Neural progenitor cell (in vitro differentiated cells): ENCODE data around the gene SLBP. TPM values are rescaled to one million over a fixed set of nuclear protein-coding genes. Genes with fewer than 3 reads are reported as not detected.

Experiments
- DNase-seq: peaks from one replicate; pipeline ENCODE4 v3.0.0-alpha.2; 2016; ENCODE audit warnings: low spot score
- H2AFZ ChIP-seq: fragments of 200-600 bp; sonication (generic); replicated peaks from 2 replicates; pipeline ENCODE4 v1.6.1; 2016; ENCODE audit warnings: antibody characterized with exemption
- H3F3A ChIP-seq: fragments of 200-600 bp; sonication (generic); 2 replicates; pipeline ENCODE4 v1.6.1; 2016; ENCODE audit warnings: antibody characterized with exemption, low read depth
- H3K27ac ChIP-seq: fragments of 200-600 bp; sonication (generic); 2 replicates; pipeline ENCODE4 v1.5.1; 2016; ENCODE audit warnings: mild to moderate bottlenecking
- H3K27me3 ChIP-seq: fragments of 200-600 bp; sonication (generic); 2 replicates; pipeline ENCODE4 v1.6.1; 2016; ENCODE audit warnings: mild to moderate bottlenecking, moderate library complexity
- H3K36me3 ChIP-seq: fragments of 200-600 bp; sonication (generic); 2 replicates; pipeline ENCODE4 v1.5.1; 2016
- H3K4me1 ChIP-seq: fragments of 200-600 bp; sonication (generic); 2 replicates; pipeline ENCODE4 v1.6.1; 2016; ENCODE audit warnings: mixed run types
- H3K4me2 ChIP-seq: fragments of 200-600 bp; sonication (generic); 2 replicates; pipeline ENCODE4 v1.6.1; 2016
- H3K4me3 ChIP-seq: fragments of 200-600 bp; sonication (generic); 2 replicates; pipeline ENCODE4 v1.5.1; 2016
- H3K79me2 ChIP-seq: fragments of 200-600 bp; sonication (generic); 2 replicates; pipeline ENCODE4 v1.6.1; 2016; ENCODE audit warnings: low read depth
- H3K9ac ChIP-seq: fragments of 200-600 bp; sonication (generic); 2 replicates; pipeline ENCODE4 v1.6.1; 2016
- H3K9me3 ChIP-seq: fragments of 200-600 bp; sonication (generic); 2 replicates; pipeline ENCODE4 v1.5.1; 2016; ENCODE audit warnings: low read depth
- H4K20me1 ChIP-seq: fragments of 200-600 bp; sonication (generic); 2 replicates; pipeline ENCODE4 v1.6.1; 2016; ENCODE audit warnings: low read depth
- H3K27ac Mint-ChIP-seq: 3 replicates; pipeline ENCODE4 v1.8.0; 2021; ENCODE audit warnings: mixed read lengths
- H3K27me3 Mint-ChIP-seq: 2 replicates; pipeline ENCODE4 v1.8.0; 2022; ENCODE audit warnings: low read depth, mild to moderate bottlenecking, inconsistent platforms, moderate library complexity, mixed read lengths; ENCODE audit not compliant: insufficient read depth
- H3K36me3 Mint-ChIP-seq: 3 replicates; pipeline ENCODE4 v1.8.0; 2021; ENCODE audit warnings: mixed read lengths
- H3K4me1 Mint-ChIP-seq: 3 replicates; pipeline ENCODE4 v1.8.0; 2021; ENCODE audit warnings: mixed read lengths
- H3K4me3 Mint-ChIP-seq: 3 replicates; pipeline ENCODE4 v1.8.0; 2021; ENCODE audit warnings: mild to moderate bottlenecking, moderate library complexity, mixed read lengths
- H3K9me3 Mint-ChIP-seq: 3 replicates; pipeline ENCODE4 v1.8.0; 2020; ENCODE audit warnings: mixed read lengths
- CTCF ChIP-seq: fragments of 200-600 bp; sonication (generic); IDR thresholded peaks from 2 replicates; pipeline ENCODE4 v1.5.1; 2017; ENCODE audit warnings: antibody characterized with exemption, mild to moderate bottlenecking
- EZH2 ChIP-seq: fragments of 200-600 bp; sonication (generic); IDR thresholded peaks from 2 replicates; pipeline ENCODE4 v1.6.1; 2017; ENCODE audit warnings: antibody characterized with exemption, mild to moderate bottlenecking, moderate library complexity
- EZH2phosphoT487 ChIP-seq: fragments of 200-600 bp; sonication (generic); IDR thresholded peaks from 2 replicates; pipeline ENCODE4 v1.6.1; 2017; ENCODE audit warnings: antibody characterized with exemption
- total RNA-seq: library from RNA; depleted of rRNA; stranded (reverse); fragments of >200 nt; gene quantifications from 2 replicates; pipeline ENCODE4 v1.2.3, GENCODE V29; 2015; ENCODE audit warnings: low replicate concordance

The SLBP gene
- total RNA-seq, 1 donor from 2014 or later, result 119 TPM

- Histone ChIP-seq H4K20me1 (peaks cover 70% of the 10 kb centered on the region), H3K4me1 (peaks cover 21% of the 10 kb centered on the region), H3K27me3 (no peaks in the 10 kb centered on the region), H3K36me3 (no peaks in the 10 kb centered on the region), H3K27ac (no peak overlapping the region), H3K4me3 (peak overlapping the region; percentile 95), H3K79me2 (peaks cover 66% of the 10 kb centered on the region), H3K9ac (peak overlapping the region; percentile 88), H3F3A (peaks cover 62% of the 10 kb centered on the region), H2AFZ (no peak overlapping the region), H3K9me3 (no peaks in the 10 kb centered on the region), H3K4me2 (peak overlapping the region; percentile 95)
- Mint-ChIP-seq H3K4me1 (peaks cover 36% of the 10 kb centered on the region), H3K36me3 (peaks cover 16% of the 10 kb centered on the region), H3K9me3 (no peaks in the 10 kb centered on the region), H3K27me3 (peaks cover 2% of the 10 kb centered on the region), H3K27ac (peak overlapping the region; percentile 92), H3K4me3 (peak overlapping the region; percentile 98)
- no peak for DNase-seq
- TF ChIP-seq CTCF, result no peak
Observed at GRCh38 chr4:1722551-1723118, 10.5 kb upstream of the SLBP start.

DNA sequence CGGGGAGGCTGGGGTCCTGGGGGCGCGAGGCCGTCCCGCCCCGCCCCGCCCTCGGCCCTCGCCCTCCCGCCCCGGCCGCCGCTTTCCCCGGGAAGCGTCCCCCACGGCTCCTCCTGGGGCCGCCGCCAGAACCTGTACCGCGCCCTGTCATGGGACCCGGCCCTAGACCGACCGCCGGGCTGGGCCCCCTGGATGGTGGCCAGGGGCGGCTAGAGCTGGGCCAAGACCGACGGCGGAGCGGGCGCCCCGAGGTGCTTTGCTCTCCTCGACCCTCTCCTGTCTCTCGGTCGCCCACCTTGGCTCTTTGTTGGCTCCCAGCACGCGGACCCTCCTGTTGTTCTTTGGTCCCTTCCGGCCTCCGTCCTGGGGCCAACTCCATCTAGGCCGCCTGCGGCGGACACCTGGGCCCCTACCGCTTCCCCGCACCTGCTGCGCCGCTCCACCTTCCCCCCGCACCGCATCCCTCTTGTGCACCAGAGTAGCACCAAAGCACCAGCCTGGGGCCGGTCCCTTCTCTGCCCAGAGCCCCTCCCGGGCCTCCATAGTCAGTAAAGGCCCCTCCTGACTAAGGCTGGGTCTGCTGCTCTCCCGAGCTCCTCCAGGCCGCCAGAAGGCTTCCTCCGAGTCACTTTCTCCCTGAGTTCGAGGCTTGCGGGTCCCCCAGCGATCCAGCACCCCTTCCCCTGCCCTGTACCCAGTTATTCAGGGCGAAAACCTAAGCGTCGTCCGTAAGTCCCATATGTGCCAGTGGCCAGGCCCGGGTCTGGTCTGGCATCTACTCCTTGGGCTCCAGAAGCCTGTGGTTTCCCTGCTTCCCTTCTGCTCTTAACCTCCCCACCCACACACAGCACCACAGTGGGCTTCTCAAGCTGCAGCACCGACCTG lies 9.8 kb upstream of the SLBP start:
- TF ChIP-seq CTCF (no peak), EZH2phosphoT487 (no peak), EZH2 (no peak)
- Histone ChIP-seq H3K27me3 (no peaks in the 10 kb centered on the region), H4K20me1 (peaks cover 65% of the 10 kb centered on the region), H3K9me3 (no peaks in the 10 kb centered on the region), H3K4me1 (peaks cover 21% of the 10 kb centered on the region), H3K4me2 (peak overlapping the region; percentile 95), H3K79me2 (peaks cover 58% of the 10 kb centered on the region), H3K9ac (peak overlapping the region; percentile 88), H3K36me3 (no peaks in the 10 kb centered on the region), H2AFZ (no peak overlapping the region), H3K4me3 (peak overlapping the region; percentile 95), H3F3A (peaks cover 55% of the 10 kb centered on the region), H3K27ac (no peak overlapping the region)
- Mint-ChIP-seq H3K4me3 (peak overlapping the region; percentile 98), H3K36me3 (peaks cover 16% of the 10 kb centered on the region), H3K27ac (peak overlapping the region; percentile 92), H3K9me3 (no peaks in the 10 kb centered on the region), H3K4me1 (peaks cover 36% of the 10 kb centered on the region), H3K27me3 (peaks cover 2% of the 10 kb centered on the region)
- DNase-seq, result peak; percentile 19

DNA sequence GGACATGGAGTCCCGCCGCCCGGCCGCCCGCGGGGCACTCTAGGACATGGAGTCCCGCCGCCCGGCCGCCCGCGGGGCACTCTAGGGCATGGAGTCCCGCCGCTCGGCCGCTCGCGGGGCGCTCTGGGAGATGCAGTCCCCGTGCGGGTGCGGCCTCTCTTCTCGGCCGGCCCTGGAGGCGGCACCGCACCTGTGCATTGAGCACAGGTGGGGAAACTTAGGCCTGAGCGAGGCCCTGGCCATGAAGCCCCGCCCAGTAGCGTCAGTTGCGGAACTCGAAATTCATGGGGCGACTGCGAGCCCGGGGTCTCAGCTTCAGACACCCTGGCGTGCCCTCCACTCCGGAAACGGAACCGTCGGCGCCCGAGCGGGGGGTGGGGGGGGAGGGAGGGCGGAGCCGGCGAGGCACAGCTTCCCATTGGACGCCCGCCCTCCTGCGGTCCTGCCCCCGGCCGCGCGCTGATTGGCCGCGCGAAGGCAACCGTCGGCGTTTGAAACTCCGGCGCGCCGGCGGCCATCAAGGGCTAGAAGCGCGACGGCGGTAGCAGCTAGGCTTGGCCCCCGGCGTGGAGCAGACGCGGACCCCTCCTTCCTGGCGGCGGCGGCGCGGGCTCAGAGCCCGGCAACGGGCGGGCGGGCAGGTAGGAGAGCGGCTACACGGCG lies 9.0 kb upstream of the SLBP start, which contains the start of the genes TACC3 and TMEM129:
TACC3 (plus strand) TSS at position 519 of the 663 bp plus-strand sequence. CDS start 1,901 bp downstream, outside the sequence.
TMEM129 (minus strand) TSS at position 321 of the 663 bp plus-strand sequence. CDS start 486 bp downstream, outside the sequence.
- peak within 1 kb of the TSS; percentile 98 for H3K4me3 Mint-ChIP-seq
- peak; percentile 98 for DNase-seq
- H3K9me3 Mint-ChIP-seq, result no peaks in the 10 kb centered on the region
- Histone ChIP-seq H3K9ac (peak within 1 kb of the TSS; percentile 88), H3K4me2 (peak within 1 kb of the TSS; percentile 99), H3K4me1 (peaks cover 21% of the 10 kb centered on the region), H3K4me3 (peak within 1 kb of the TSS; percentile 95), H3K27me3 (no peaks in the 10 kb centered on the region), H3K9me3 (no peaks in the 10 kb centered on the region), H3K27ac (no peak within 1 kb of the TSS), H3K79me2 (peaks cover 52% of the 10 kb centered on the region), H3K36me3 (no peaks in the 10 kb centered on the region), H2AFZ (peak within 1 kb of the TSS; percentile 69), H4K20me1 (peaks cover 62% of the 10 kb centered on the region), H3F3A (peaks cover 50% of the 10 kb centered on the region)
- peaks cover 2% of the 10 kb centered on the region for H3K27me3 Mint-ChIP-seq
- peaks cover 12% of the 10 kb centered on the region for H3K36me3 Mint-ChIP-seq
- peaks cover 32% of the 10 kb centered on the region for H3K4me1 Mint-ChIP-seq
- no peak for TF ChIP-seq CTCF
- no peak for TF ChIP-seq EZH2phosphoT487
- TF ChIP-seq EZH2, result no peak
- peak within 1 kb of the TSS; percentile 92 for H3K27ac Mint-ChIP-seq
